Measurements from ENCODE around the gene SGCB.

The SGCB gene

DNA sequence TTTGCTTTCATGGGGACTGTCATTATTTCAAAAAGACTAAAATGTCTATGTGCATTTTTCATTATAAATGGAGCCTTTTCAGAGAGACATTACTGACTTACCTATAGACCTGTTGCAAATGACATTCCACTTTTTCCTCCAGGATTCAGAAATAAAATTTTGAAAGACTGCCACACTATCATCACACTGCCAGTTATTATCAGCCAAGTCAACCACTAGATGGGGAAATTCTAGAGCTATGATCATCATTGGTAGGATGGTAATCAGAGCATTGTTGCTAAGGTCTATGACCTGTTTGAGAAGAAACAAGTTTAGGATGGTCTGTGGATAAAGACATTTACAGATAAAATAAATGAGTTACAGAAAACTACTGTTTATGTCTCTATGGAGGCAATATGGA is 40.5 kb downstream of the SGCB start:
- Histone ChIP-seq H3K27me3 (ENCODE audit: insufficient read depth, low read length) (no peaks in the 10 kb centered on the region), H3K9ac (ENCODE audit: low read depth, low read length) (no peak overlapping the region), H3K9me3 (ENCODE audit: insufficient read depth, low read depth, low read length) (0 out of 2 replicates have a peak, but pooled peaks cover under 1% of the 10 kb centered on the region), H3K27ac (ENCODE audit: low read length) (no peak overlapping the region), H3K36me3 (ENCODE audit: insufficient read depth, low read depth, low read length) (no peaks in the 10 kb centered on the region), H3K4me3 (ENCODE audit: low read length) (no peak overlapping the region), H3K4me1 (ENCODE audit: insufficient read depth, low read length) (peaks cover 3% of the 10 kb centered on the region; the same call in 1 of the 2 replicates)

DNA sequence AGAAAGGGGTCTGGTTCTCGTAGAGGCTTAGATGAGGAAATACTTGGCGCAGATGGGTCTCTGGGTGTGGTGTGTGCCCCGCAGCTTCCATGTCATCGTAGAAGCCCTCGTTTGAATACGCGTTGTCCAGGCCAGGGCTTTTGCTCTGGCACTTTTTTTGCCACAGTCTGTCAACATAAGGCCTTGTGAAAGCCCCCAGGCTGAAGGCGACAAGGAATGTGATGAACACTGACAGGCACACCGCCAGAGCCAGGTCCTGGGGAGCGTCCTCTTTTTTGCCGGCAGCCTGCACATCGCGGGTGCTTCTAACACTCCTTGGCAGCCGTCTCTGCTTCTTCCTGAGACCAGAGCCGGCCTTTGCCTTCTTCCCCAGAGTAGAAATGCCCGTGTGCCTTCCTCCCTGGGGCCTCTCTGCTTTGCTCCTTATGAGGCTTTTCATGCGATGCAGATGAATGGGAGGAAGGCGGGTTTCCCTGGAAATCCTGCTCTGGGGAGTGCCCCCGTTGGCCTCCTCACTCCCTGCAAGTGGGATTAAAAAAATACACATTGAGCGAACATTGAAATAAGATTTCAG is 42.4 kb downstream of the SGCB start:
- no peak overlapping the region for H3K9ac ChIP-seq (ENCODE audit: low read depth, low read length)
- H3K27ac ChIP-seq (ENCODE audit: low read length), result no peak overlapping the region
- peaks cover 3% of the 10 kb centered on the region; the same call in 1 of the 2 replicates for H3K4me1 ChIP-seq (ENCODE audit: insufficient read depth, low read length)
- H3K4me3 ChIP-seq (ENCODE audit: low read length), result no peak overlapping the region
- no peaks in the 10 kb centered on the region for H3K27me3 ChIP-seq (ENCODE audit: insufficient read depth, low read length)
- H3K36me3 ChIP-seq (ENCODE audit: insufficient read depth, low read depth, low read length), result no peaks in the 10 kb centered on the region
- peaks cover 13% of the 10 kb centered on the region; the same call in 1 of the 2 replicates for H3K9me3 ChIP-seq (ENCODE audit: insufficient read depth, low read depth, low read length)

Data from iPS-20b (cell line).